ENCODE data around the gene SPTLC3.

- no peak for TF ChIP-seq CTCF (IDR thresholded peaks at IDR 0.05)
- TF ChIP-seq POLR2A (IDR thresholded peaks at IDR 0.05): no peak
- no peak for TF ChIP-seq EP300 (IDR thresholded peaks at IDR 0.05)
Measured at GRCh38 chr20:12967932-12968331, 40.8 kb upstream of the SPTLC3 start.
